Suppressor macrophage treated with lipopolysaccharide for 1 hour (primary cell): ENCODE data around the gene C22orf15.

ENCODE experiments used
- DNase-seq, 3 donors: peaks; one replicate each; pipeline ENCODE4 v3.0.0-alpha.2; 2020 to 2022

C22orf15 gene

GRCh38 chr22:23762842-23763578 is at the start of gene C22orf15:
Gene C22orf15 (plus strand): TSS chr22:23762990. CDS start chr22:23763307, 317 bp downstream.
- no peak for DNase-seq

GRCh38 chr22:23713696-23714595 is 48.8 kb upstream of the C22orf15 start:
- DNase-seq: no peak

- DNase-seq: peak; percentile 18 to 28 (median 25)
Observed at GRCh38 chr22:23714596-23715578, 47.9 kb upstream of the C22orf15 start.

GRCh38 chr22:23715806-23716375 is 46.9 kb upstream of the C22orf15 start:
- peak; percentile 43 to 64 (median 47) for DNase-seq

- peak; percentile 85 to 92 (median 90) for DNase-seq
Observed at GRCh38 chr22:23716811-23717801, 45.7 kb upstream of the C22orf15 start.

GRCh38 chr22:23718371-23719165 is 44.2 kb upstream of the C22orf15 start:
- DNase-seq: no peak

GRCh38 chr22:23720855-23721254 is 41.9 kb upstream of the C22orf15 start:
- DNase-seq: no peak

- no peak for DNase-seq
Observed at GRCh38 chr22:23722160-23722559, 40.6 kb upstream of the C22orf15 start.

GRCh38 chr22:23722724-23723123 is 40.1 kb upstream of the C22orf15 start:
- no peak for DNase-seq

GRCh38 chr22:23728108-23728507 is 34.7 kb upstream of the C22orf15 start:
- DNase-seq: peak in 2 of 3 donors; percentile 33 to 41

GRCh38 chr22:23737696-23738095 is 25.1 kb upstream of the C22orf15 start:
- no peak for DNase-seq

- no peak for DNase-seq
Observed at GRCh38 chr22:23742505-23743264, 20.1 kb upstream of the C22orf15 start.

- DNase-seq: no peak
Observed at GRCh38 chr22:23743303-23743705, 19.5 kb upstream of the C22orf15 start.

GRCh38 chr22:23744001-23744400 is 18.8 kb upstream of the C22orf15 start:
- no peak for DNase-seq

GRCh38 chr22:23744485-23744884 is 18.3 kb upstream of the C22orf15 start:
- no peak for DNase-seq

- no peak for DNase-seq
Observed at GRCh38 chr22:23745791-23746190, 17.0 kb upstream of the C22orf15 start.

GRCh38 chr22:23749841-23750301 is 12.9 kb upstream of the C22orf15 start:
- DNase-seq: no peak

GRCh38 chr22:23750367-23750713 is 12.4 kb upstream of the C22orf15 start:
- DNase-seq: no peak
